Measurements from ENCODE around the gene TMEM63C.

TMEM63C gene

GRCh38 chr14:77203611-77204458 is 22.2 kb downstream of the TMEM63C start:
- Histone ChIP-seq H3K27ac (peak overlapping the region; percentile 14; the same call in 1 of the 2 replicates), H3K9me3 (ENCODE audit: severe bottlenecking) (no peaks in the 10 kb centered on the region), H3K36me3 (no peaks in the 10 kb centered on the region), H3K4me3 (ENCODE audit: low read depth, low read length) (no peak overlapping the region), H3K27me3 (ENCODE audit: insufficient read depth, low read depth, severe bottlenecking) (no peaks in the 10 kb centered on the region)
- TF ChIP-seq CTCF (IDR thresholded peaks at IDR 0.05; ENCODE audit: low read depth, low read length) = no peak
- DNase-seq = peak; percentile 48

- H3K27ac ChIP-seq = no peak overlapping the region
Measured at GRCh38 chr14:77204459-77204771, 22.8 kb downstream of the TMEM63C start.

DNA sequence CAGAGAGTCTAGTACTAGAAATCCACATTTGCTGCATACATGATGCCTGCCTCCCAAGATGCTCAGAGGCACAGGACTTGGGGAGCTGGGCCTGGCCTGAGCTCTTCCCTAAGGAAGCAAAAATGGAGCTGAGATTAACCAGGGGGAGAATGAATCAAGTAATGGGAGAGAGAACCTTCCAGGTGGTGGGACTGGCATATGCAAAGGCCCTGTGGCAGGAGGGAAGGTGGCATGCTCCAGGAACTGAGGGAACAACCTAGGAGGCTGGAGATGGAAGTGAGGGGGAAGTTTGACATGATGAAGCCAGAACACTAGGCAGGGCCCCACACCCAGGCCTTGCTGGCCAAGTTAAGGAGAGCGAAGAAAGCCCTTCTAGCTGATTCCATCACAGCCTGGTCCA is 23.3 kb downstream of the TMEM63C start:
- Histone ChIP-seq H3K9me3 (ENCODE audit: severe bottlenecking) (no peaks in the 10 kb centered on the region), H3K4me3 (ENCODE audit: low read depth, low read length) (no peak overlapping the region), H3K27me3 (ENCODE audit: insufficient read depth, low read depth, severe bottlenecking) (no peaks in the 10 kb centered on the region), H3K27ac (no peak overlapping the region), H3K36me3 (no peaks in the 10 kb centered on the region)
- DNase-seq = no peak
- no peak for TF ChIP-seq CTCF (IDR thresholded peaks at IDR 0.05; ENCODE audit: low read depth, low read length)

More at GRCh38 chr14:77204459-77204771, 22.8 kb downstream of the TMEM63C start:
- H3K36me3 ChIP-seq = no peaks in the 10 kb centered on the region
- no peak for DNase-seq
- H3K27me3 ChIP-seq (ENCODE audit: insufficient read depth, low read depth, severe bottlenecking) = no peaks in the 10 kb centered on the region
- H3K4me3 ChIP-seq (ENCODE audit: low read depth, low read length) = no peak overlapping the region
- no peak for TF ChIP-seq CTCF (IDR thresholded peaks at IDR 0.05; ENCODE audit: low read depth, low read length)
- H3K9me3 ChIP-seq (ENCODE audit: severe bottlenecking) = no peaks in the 10 kb centered on the region

DNA sequence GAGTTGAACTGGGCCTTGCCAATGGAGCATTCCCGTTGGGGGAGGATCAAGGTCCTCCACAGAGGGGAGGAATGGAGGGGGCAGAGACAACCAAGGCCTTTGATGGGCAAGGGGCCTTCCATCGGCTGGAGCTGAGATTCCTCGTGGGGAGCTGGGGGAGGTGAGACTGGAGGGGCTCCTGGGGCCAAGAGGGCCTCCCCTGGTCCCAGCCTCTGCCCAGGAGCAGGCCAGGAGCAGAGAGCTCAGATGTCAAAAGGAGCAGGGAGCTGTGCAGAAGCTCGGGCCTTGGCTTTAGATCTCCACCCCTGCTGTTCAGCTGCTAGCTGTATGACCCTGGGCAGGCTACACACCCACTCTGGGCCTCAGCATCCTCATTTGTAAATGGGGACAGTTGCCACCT is 24.0 kb downstream of the TMEM63C start:
- H3K27me3 ChIP-seq (ENCODE audit: insufficient read depth, low read depth, severe bottlenecking) = no peaks in the 10 kb centered on the region
- no peak overlapping the region for H3K4me3 ChIP-seq (ENCODE audit: low read depth, low read length)
- no peak overlapping the region for H3K27ac ChIP-seq
- no peak for TF ChIP-seq CTCF (IDR thresholded peaks at IDR 0.05; ENCODE audit: low read depth, low read length)
- H3K36me3 ChIP-seq = no peaks in the 10 kb centered on the region
- H3K9me3 ChIP-seq (ENCODE audit: severe bottlenecking) = no peaks in the 10 kb centered on the region
- DNase-seq = no peak

GRCh38 chr14:77206261-77206824 is 24.7 kb downstream of the TMEM63C start:
- H3K36me3 ChIP-seq = no peaks in the 10 kb centered on the region
- DNase-seq = peak; percentile 27
- no peaks in the 10 kb centered on the region for H3K9me3 ChIP-seq (ENCODE audit: severe bottlenecking)
- no peaks in the 10 kb centered on the region for H3K27me3 ChIP-seq (ENCODE audit: insufficient read depth, low read depth, severe bottlenecking)
- H3K4me3 ChIP-seq (ENCODE audit: low read depth, low read length) = no peak overlapping the region
- peak overlapping the region; percentile 73 for H3K27ac ChIP-seq
- TF ChIP-seq CTCF (IDR thresholded peaks at IDR 0.05; ENCODE audit: low read depth, low read length) = no peak
